GM23338 (cell line): Measurements from ENCODE around the gene SMIM41. TPM values are rescaled to one million over a fixed set of nuclear protein-coding genes. Genes with fewer than 3 reads are reported as not detected.

ENCODE experiments used
- ATAC-seq: fragments of 200-7000 bp; cut with Tn5 transposase; 3 replicates; pipeline ENCODE4 v1.9.1; 2020
- DNase-seq: peaks from one replicate; pipeline ENCODE4 v3.0.0-alpha.2; 2015; ENCODE audit warnings: low spot score
- H2AFZ ChIP-seq: fragments of 200-600 bp; sonication (generic); 2 replicates; pipeline ENCODE4 v1.8.0; 2016; ENCODE audit warnings: antibody characterized with exemption, mild to moderate bottlenecking, moderate library complexity
- H3F3A ChIP-seq: fragments of 200-600 bp; sonication (generic); replicated peaks from 2 replicates; pipeline ENCODE4 v1.8.0; 2017; ENCODE audit warnings: antibody characterized with exemption, mixed run types, low read depth
- H3K27ac ChIP-seq: fragments of 200-600 bp; sonication (generic); 2 replicates; pipeline ENCODE4 v1.6.1; 2016; ENCODE audit warnings: low read depth
- H3K27me3 ChIP-seq: fragments of 200-600 bp; sonication (generic); 2 replicates; pipeline ENCODE4 v1.8.0; 2016; ENCODE audit warnings: mild to moderate bottlenecking, mixed run types, moderate library complexity; ENCODE audit not compliant: insufficient read depth
- H3K36me3 ChIP-seq: fragments of 200-600 bp; sonication (generic); 2 replicates; pipeline ENCODE4 v1.8.0; 2016; ENCODE audit warnings: mild to moderate bottlenecking; ENCODE audit not compliant: insufficient read depth
- H3K4me1 ChIP-seq: fragments of 200-600 bp; sonication (generic); 2 replicates; pipeline ENCODE4 v1.8.0; 2016; ENCODE audit warnings: mild to moderate bottlenecking, moderate library complexity; ENCODE audit not compliant: insufficient read depth
- H3K4me2 ChIP-seq: fragments of 200-600 bp; sonication (generic); 2 replicates; pipeline ENCODE4 v1.7.1; 2017; ENCODE audit warnings: mixed run types
- H3K4me3 ChIP-seq: fragments of 200-600 bp; sonication (generic); 2 replicates; pipeline ENCODE4 v1.6.1; 2016; ENCODE audit warnings: mixed run types
- H3K79me2 ChIP-seq: fragments of 200-600 bp; sonication (generic); replicated peaks from 2 replicates; pipeline ENCODE4 v1.8.0; 2017; ENCODE audit warnings: mild to moderate bottlenecking; ENCODE audit not compliant: insufficient read depth
- H3K9me2 ChIP-seq: fragments of 200-600 bp; sonication (generic); 2 replicates; pipeline ENCODE4 v1.8.0; 2017; ENCODE audit not compliant: insufficient read depth
- H4K20me1 ChIP-seq: fragments of 200-600 bp; sonication (generic); replicated peaks from 2 replicates; pipeline ENCODE4 v1.8.0; 2017; ENCODE audit warnings: mild to moderate bottlenecking; ENCODE audit not compliant: insufficient read depth
- H3K27ac Mint-ChIP-seq: 2 replicates; pipeline ENCODE4 v1.8.0; 2020; ENCODE audit warnings: inconsistent platforms, mild to moderate bottlenecking, moderate library complexity, mixed read lengths
- H3K27me3 Mint-ChIP-seq: 3 replicates; pipeline ENCODE4 v1.8.0; 2022; ENCODE audit warnings: low read depth, mild to moderate bottlenecking, moderate library complexity, mixed read lengths, inconsistent platforms; ENCODE audit not compliant: insufficient read depth, poor library complexity
- H3K36me3 Mint-ChIP-seq: 3 replicates; pipeline ENCODE4 v1.8.0; 2021; ENCODE audit warnings: low read depth, mild to moderate bottlenecking, inconsistent platforms, moderate library complexity, mixed read lengths
- H3K4me1 Mint-ChIP-seq: 3 replicates; pipeline ENCODE4 v1.8.0; 2020; ENCODE audit warnings: mild to moderate bottlenecking, inconsistent platforms, mixed read lengths
- H3K4me3 Mint-ChIP-seq: 3 replicates; pipeline ENCODE4 v1.8.0; 2021; ENCODE audit warnings: moderate library complexity, mild to moderate bottlenecking, inconsistent platforms, mixed read lengths
- H3K9me3 Mint-ChIP-seq: 3 replicates; pipeline ENCODE4 v1.8.0; 2020; ENCODE audit warnings: moderate library complexity, mild to moderate bottlenecking, inconsistent platforms, mixed read lengths
- EZH2phosphoT487 ChIP-seq: fragments of 200-600 bp; sonication (generic); IDR thresholded peaks from one replicate; pipeline ENCODE4 v1.8.1; 2018; ENCODE audit warnings: antibody characterized with exemption; ENCODE audit not compliant: unreplicated experiment
- polyA plus RNA-seq: library from polyadenylated mRNA; unstranded; fragments of >200 nt; fragmentation: Nextera tagmentation; extraction: Ambion mirVana; gene quantifications from 2 replicates; pipeline ENCODE4 v1.2.1, GENCODE V29; 2016
- total RNA-seq: library from RNA; depleted of rRNA; stranded (reverse); fragments of >200 nt; shearing (Covaris generic); gene quantifications from 2 replicates; pipeline ENCODE4 v1.2.3, GENCODE V29; 2014
- TF ChIP-seq, protein P1 (sequence below): fragments of 250-450 bp; sonication (Bioruptor Pico); IDR thresholded peaks from 2 replicates; pipeline ENCODE4 v1.5.0; 2020; ENCODE audit warnings: mild to moderate bottlenecking, moderate library complexity
- TF ChIP-seq, protein P2 (sequence below): IDR thresholded peaks from one replicate; pipeline ENCODE4 v1.6.1; 2018; ENCODE audit warnings: antibody characterized with exemption; ENCODE audit not compliant: unreplicated experiment
- TF ChIP-seq, protein P3 (sequence below): IDR thresholded peaks from 2 replicates; pipeline ENCODE4 v1.6.1; 2016; ENCODE audit warnings: antibody characterized with exemption
- TF ChIP-seq, protein P4 (sequence below), 2 experiments: fragments of 200-600 bp in 1 of 2; sonication (generic) in 1 of 2; conservative IDR thresholded peaks; 2 replicates each; pipeline versions ENCODE4 v1.5.1 to v1.6.1; 2016 to 2017; ENCODE audit warnings: antibody characterized with exemption in 2 of 2, low read depth in 2 of 2, mild to moderate bottlenecking in 2 of 2, moderate library complexity in 1 of 2

The SMIM41 gene
- total and polyA plus RNA-seq, 2 experiments from 2014 or later = 0.66 TPM

DNA sequence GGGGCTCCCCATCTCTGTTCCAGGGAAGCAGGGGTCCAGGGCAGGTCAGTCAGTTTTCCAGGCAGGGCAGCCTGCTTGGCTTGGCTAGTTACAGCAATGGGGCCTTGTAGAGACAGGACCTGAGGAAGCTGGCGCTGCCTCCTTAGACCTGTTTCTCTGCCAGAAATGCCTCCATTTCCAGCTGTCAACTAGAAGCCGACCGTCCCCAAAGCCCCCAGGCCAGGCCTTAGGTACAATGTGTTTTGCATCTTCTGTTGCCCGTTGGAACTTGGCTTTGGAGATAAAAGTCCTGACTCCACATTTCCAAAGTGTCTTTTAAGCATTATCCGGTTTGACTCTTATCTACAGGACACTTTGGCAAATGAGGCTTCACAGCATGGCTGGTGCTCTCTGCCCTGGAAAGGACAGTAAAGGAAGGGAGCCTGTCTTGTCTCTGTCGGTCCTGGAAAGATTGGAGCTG is 69.7 kb downstream of the SMIM41 start (continued):
- TF ChIP-seq, protein P1, sequence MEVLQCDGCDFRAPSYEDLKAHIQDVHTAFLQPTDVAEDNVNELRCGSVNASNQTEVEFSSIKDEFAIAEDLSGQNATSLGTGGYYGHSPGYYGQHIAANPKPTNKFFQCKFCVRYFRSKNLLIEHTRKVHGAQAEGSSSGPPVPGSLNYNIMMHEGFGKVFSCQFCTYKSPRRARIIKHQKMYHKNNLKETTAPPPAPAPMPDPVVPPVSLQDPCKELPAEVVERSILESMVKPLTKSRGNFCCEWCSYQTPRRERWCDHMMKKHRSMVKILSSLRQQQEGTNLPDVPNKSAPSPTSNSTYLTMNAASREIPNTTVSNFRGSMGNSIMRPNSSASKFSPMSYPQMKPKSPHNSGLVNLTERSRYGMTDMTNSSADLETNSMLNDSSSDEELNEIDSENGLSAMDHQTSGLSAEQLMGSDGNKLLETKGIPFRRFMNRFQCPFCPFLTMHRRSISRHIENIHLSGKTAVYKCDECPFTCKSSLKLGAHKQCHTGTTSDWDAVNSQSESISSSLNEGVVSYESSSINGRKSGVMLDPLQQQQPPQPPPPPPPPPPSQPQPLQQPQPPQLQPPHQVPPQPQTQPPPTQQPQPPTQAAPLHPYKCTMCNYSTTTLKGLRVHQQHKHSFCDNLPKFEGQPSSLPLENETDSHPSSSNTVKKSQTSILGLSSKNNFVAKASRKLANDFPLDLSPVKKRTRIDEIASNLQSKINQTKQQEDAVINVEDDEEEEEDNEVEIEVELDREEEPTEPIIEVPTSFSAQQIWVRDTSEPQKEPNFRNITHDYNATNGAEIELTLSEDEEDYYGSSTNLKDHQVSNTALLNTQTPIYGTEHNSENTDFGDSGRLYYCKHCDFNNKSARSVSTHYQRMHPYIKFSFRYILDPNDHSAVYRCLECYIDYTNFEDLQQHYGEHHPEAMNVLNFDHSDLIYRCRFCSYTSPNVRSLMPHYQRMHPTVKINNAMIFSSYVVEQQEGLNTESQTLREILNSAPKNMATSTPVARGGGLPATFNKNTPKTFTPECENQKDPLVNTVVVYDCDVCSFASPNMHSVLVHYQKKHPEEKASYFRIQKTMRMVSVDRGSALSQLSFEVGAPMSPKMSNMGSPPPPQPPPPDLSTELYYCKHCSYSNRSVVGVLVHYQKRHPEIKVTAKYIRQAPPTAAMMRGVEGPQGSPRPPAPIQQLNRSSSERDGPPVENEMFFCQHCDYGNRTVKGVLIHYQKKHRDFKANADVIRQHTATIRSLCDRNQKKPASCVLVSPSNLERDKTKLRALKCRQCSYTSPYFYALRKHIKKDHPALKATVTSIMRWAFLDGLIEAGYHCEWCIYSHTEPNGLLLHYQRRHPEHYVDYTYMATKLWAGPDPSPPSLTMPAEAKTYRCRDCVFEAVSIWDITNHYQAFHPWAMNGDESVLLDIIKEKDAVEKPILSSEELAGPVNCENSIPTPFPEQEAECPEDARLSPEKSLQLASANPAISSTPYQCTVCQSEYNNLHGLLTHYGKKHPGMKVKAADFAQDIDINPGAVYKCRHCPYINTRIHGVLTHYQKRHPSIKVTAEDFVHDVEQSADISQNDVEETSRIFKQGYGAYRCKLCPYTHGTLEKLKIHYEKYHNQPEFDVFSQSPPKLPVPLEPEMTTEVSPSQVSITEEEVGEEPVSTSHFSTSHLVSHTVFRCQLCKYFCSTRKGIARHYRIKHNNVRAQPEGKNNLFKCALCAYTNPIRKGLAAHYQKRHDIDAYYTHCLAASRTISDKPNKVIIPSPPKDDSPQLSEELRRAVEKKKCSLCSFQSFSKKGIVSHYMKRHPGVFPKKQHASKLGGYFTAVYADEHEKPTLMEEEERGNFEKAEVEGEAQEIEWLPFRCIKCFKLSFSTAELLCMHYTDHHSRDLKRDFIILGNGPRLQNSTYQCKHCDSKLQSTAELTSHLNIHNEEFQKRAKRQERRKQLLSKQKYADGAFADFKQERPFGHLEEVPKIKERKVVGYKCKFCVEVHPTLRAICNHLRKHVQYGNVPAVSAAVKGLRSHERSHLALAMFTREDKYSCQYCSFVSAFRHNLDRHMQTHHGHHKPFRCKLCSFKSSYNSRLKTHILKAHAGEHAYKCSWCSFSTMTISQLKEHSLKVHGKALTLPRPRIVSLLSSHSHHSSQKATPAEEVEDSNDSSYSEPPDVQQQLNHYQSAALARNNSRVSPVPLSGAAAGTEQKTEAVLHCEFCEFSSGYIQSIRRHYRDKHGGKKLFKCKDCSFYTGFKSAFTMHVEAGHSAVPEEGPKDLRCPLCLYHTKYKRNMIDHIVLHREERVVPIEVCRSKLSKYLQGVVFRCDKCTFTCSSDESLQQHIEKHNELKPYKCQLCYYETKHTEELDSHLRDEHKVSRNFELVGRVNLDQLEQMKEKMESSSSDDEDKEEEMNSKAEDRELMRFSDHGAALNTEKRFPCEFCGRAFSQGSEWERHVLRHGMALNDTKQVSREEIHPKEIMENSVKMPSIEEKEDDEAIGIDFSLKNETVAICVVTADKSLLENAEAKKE (CRISPR knock-in tag) = no peak
- TF ChIP-seq EZH2phosphoT487 = no peak
- TF ChIP-seq, protein P2, sequence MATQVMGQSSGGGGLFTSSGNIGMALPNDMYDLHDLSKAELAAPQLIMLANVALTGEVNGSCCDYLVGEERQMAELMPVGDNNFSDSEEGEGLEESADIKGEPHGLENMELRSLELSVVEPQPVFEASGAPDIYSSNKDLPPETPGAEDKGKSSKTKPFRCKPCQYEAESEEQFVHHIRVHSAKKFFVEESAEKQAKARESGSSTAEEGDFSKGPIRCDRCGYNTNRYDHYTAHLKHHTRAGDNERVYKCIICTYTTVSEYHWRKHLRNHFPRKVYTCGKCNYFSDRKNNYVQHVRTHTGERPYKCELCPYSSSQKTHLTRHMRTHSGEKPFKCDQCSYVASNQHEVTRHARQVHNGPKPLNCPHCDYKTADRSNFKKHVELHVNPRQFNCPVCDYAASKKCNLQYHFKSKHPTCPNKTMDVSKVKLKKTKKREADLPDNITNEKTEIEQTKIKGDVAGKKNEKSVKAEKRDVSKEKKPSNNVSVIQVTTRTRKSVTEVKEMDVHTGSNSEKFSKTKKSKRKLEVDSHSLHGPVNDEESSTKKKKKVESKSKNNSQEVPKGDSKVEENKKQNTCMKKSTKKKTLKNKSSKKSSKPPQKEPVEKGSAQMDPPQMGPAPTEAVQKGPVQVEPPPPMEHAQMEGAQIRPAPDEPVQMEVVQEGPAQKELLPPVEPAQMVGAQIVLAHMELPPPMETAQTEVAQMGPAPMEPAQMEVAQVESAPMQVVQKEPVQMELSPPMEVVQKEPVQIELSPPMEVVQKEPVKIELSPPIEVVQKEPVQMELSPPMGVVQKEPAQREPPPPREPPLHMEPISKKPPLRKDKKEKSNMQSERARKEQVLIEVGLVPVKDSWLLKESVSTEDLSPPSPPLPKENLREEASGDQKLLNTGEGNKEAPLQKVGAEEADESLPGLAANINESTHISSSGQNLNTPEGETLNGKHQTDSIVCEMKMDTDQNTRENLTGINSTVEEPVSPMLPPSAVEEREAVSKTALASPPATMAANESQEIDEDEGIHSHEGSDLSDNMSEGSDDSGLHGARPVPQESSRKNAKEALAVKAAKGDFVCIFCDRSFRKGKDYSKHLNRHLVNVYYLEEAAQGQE = no peak

DNA sequence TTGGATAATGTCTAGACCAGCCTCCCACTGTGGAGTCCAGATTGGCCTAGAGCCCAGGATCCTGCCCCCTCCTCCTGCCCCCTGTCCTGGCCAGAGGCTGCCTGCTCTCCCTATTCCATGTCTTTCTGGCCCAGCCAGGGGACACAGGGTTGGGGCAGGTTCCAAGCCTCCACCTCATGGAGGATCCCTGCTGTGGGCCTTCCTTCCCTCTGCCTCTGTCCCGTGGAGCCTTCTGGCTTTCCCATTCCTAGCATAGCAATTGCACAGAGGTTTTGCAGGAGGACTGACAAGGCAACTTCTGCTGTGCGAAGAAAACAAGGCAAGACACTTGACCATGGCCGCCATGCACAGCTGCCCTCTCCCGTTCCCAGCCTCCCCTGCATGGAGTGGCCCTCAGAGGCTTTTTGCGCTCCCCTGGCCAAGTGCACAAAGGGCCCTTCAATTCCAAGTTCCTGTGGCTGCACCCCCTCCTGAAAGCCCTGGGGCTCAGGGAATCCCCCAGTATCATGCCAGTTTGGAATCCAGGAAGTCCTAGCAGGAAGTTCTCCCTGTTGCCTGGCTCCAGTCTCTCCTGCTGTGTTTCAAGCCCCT is 70.2 kb downstream of the SMIM41 start:
- ATAC-seq (no peak), DNase-seq (no peak)
- Histone ChIP-seq H3K4me2 (no peak overlapping the region), H3K9me2 (no peaks in the 10 kb centered on the region), H3K27me3 (no peaks in the 10 kb centered on the region), H4K20me1 (no peaks in the 10 kb centered on the region), H3K4me1 (peaks cover 4% of the 10 kb centered on the region; the same call in 1 of the 2 replicates), H3K27ac (no peak overlapping the region; the same call in 1 of the 2 replicates), H3K4me3 (no peak overlapping the region), H3K36me3 (no peaks in the 10 kb centered on the region), H3F3A (no peaks in the 10 kb centered on the region), H2AFZ (no peak overlapping the region), H3K79me2 (no peaks in the 10 kb centered on the region)
- H3K4me1 Mint-ChIP-seq = peaks cover 24% of the 10 kb centered on the region
- H3K27ac Mint-ChIP-seq = peak overlapping the region; percentile 67; the same call in 1 of the 2 replicates
- no peaks in the 10 kb centered on the region for H3K36me3 Mint-ChIP-seq
- H3K27me3 Mint-ChIP-seq = peaks cover 5% of the 10 kb centered on the region
- H3K4me3 Mint-ChIP-seq = no peak overlapping the region
- H3K9me3 Mint-ChIP-seq = no peaks in the 10 kb centered on the region; the same call in 2 of the 3 replicates
- TF ChIP-seq, protein P3, sequence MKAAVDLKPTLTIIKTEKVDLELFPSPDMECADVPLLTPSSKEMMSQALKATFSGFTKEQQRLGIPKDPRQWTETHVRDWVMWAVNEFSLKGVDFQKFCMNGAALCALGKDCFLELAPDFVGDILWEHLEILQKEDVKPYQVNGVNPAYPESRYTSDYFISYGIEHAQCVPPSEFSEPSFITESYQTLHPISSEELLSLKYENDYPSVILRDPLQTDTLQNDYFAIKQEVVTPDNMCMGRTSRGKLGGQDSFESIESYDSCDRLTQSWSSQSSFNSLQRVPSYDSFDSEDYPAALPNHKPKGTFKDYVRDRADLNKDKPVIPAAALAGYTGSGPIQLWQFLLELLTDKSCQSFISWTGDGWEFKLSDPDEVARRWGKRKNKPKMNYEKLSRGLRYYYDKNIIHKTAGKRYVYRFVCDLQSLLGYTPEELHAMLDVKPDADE = no peak
- TF ChIP-seq, protein P4, sequence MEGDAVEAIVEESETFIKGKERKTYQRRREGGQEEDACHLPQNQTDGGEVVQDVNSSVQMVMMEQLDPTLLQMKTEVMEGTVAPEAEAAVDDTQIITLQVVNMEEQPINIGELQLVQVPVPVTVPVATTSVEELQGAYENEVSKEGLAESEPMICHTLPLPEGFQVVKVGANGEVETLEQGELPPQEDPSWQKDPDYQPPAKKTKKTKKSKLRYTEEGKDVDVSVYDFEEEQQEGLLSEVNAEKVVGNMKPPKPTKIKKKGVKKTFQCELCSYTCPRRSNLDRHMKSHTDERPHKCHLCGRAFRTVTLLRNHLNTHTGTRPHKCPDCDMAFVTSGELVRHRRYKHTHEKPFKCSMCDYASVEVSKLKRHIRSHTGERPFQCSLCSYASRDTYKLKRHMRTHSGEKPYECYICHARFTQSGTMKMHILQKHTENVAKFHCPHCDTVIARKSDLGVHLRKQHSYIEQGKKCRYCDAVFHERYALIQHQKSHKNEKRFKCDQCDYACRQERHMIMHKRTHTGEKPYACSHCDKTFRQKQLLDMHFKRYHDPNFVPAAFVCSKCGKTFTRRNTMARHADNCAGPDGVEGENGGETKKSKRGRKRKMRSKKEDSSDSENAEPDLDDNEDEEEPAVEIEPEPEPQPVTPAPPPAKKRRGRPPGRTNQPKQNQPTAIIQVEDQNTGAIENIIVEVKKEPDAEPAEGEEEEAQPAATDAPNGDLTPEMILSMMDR (conservative IDR thresholded peaks at IDR 0.05; ENCODE audit: low read depth in 2 of 2) = no peak
- no peak for TF ChIP-seq EZH2phosphoT487
